GM12878 (cell line): ENCODE data around the gene ZFP36.

Source experiments
- CHD2 ChIP-seq: IDR thresholded peaks from 2 replicates; pipeline ENCODE4 v1.6.1; 2011; ENCODE audit warnings: low read depth, low read length, improper control_type of control experiment, borderline replicate concordance
- EGR1 ChIP-seq, 2 experiments: IDR thresholded peaks; 1 replicate in 1 of 2; 2 replicates in 1 of 2; pipeline ENCODE4 v1.6.1; 2011 to 2012; ENCODE audit warnings: low read depth in 2 of 2, low read length in 2 of 2, borderline replicate concordance in 1 of 2, mild to moderate bottlenecking in 1 of 2, moderate library complexity in 1 of 2
- FOS ChIP-seq: IDR thresholded peaks from 3 replicates; pipeline ENCODE4 v1.6.1; 2011; ENCODE audit warnings: borderline replicate concordance; ENCODE audit not compliant: insufficient read length; ENCODE audit errors: extremely low read depth
- NFIC ChIP-seq: IDR thresholded peaks from 2 replicates; pipeline ENCODE4 v1.6.1; 2012; ENCODE audit warnings: low read depth, mild to moderate bottlenecking, inconsistent platforms, low read length, moderate library complexity
- POLR2AphosphoS5 ChIP-seq: IDR thresholded peaks from 2 replicates; pipeline ENCODE4 v1.6.1; 2011; ENCODE audit warnings: mild to moderate bottlenecking, low read length, inconsistent platforms
- RAD21 ChIP-seq: IDR thresholded peaks from 2 replicates; pipeline ENCODE4 v1.6.1; 2011; ENCODE audit warnings: mild to moderate bottlenecking, low read depth, low read length, moderate library complexity; ENCODE audit not compliant: insufficient read depth
- ZNF274 ChIP-seq: IDR thresholded peaks from one replicate; pipeline ENCODE4 v1.8.0; 2011; ENCODE audit not compliant: insufficient read length, insufficient read depth
- TF ChIP-seq, protein P1 (sequence below), 3 experiments: IDR thresholded peaks in 2 of 3; conservative IDR thresholded peaks in 1 of 3; 2 replicates each; pipeline ENCODE4 v1.5.1; 2011; ENCODE audit warnings: low read depth in 3 of 3, low read length in 3 of 3, mild to moderate bottlenecking in 3 of 3, control low read depth in 2 of 3, moderate library complexity in 2 of 3, inconsistent platforms in 1 of 3, mixed read lengths in 1 of 3; ENCODE audit not compliant: control insufficient read depth in 2 of 3, insufficient read depth in 1 of 3; ENCODE audit errors: extremely low read depth in 1 of 3

DNA sequence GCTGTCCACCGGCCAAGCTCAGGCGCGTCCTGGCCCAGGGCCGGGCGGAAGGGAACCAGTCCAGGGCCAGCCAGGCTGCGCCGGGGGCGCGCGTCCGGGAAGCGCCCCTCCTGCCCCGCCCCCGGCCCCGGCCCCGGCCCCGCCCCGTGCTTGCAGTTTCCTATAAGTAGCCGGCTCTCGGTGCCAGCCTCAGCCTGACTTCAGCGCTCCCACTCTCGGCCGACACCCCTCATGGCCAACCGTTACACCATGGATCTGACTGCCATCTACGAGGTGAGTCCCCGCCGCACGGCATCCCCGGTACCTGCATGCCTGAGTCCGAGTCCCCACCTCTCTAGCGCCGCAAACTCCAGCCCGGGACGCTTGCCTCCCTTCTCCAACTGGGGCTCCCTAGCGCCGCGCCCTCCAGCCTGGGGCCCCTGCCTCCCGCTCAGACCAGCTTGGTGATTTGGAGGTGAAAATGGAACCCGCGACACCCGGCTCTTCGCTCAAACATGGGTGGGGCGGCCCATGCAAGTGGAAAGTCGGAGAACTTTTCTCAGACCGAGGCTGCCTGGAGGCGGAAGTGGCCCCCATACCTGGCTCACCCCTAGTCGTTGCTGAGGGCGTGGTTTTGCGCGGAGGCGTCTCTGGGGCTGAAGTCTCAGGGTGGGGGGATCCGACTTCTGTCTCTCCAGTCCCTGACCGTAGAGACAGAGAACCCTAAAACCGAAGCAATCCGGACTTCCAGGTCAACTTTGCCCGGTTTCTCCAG lies at the start of gene ZFP36:
- TF ChIP-seq EGR1 (IDR thresholded peaks at IDR 0.05; ENCODE audit: borderline replicate concordance in 1 of 2, low read depth in 2 of 2, low read length in 2 of 2) (peak; percentile 24 to 66; a peak in 2 of 3 replicates), POLR2AphosphoS5 (peak; percentile 98), CHD2 (peak; percentile 37), FOS (no peak), NFIC (no peak), RAD21 (no peak), ZNF274 (no peak)
- TF ChIP-seq, protein P1, sequence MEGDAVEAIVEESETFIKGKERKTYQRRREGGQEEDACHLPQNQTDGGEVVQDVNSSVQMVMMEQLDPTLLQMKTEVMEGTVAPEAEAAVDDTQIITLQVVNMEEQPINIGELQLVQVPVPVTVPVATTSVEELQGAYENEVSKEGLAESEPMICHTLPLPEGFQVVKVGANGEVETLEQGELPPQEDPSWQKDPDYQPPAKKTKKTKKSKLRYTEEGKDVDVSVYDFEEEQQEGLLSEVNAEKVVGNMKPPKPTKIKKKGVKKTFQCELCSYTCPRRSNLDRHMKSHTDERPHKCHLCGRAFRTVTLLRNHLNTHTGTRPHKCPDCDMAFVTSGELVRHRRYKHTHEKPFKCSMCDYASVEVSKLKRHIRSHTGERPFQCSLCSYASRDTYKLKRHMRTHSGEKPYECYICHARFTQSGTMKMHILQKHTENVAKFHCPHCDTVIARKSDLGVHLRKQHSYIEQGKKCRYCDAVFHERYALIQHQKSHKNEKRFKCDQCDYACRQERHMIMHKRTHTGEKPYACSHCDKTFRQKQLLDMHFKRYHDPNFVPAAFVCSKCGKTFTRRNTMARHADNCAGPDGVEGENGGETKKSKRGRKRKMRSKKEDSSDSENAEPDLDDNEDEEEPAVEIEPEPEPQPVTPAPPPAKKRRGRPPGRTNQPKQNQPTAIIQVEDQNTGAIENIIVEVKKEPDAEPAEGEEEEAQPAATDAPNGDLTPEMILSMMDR (IDR thresholded peaks at IDR 0.05 in 2 of 3, conservative IDR thresholded peaks at IDR 0.05 in 1 of 3; ENCODE audit: control insufficient read depth in 2 of 3, extremely low read depth in 1 of 3, insufficient read depth in 1 of 3, low read depth in 3 of 3, low read length in 3 of 3): no peak
